Thoracic aorta (tissue), 2 donors: Measurements from ENCODE around the gene ADAM22. TPM values are rescaled to one million over a fixed set of nuclear protein-coding genes. Genes with fewer than 3 reads are reported as not detected.
A peak's percentile ranks its signal among the peaks of the same experiment; 100 is the strongest.
"Not testable (repeated sequence)": the region's sequence is repeated elsewhere in the genome, so short reads cannot be mapped to it uniquely, and the experiment has no call there.

Experiments
- ATAC-seq: fragments of 150-250 bp; one replicate; pipeline ENCODE4 v1.8.0; 2017; ENCODE audit warnings: low read depth; ENCODE audit not compliant: insufficient number of reproducible peaks, low FRiP score
- DNase-seq: peaks from one replicate; pipeline ENCODE4 v3.0.0-alpha.2; 2020; ENCODE audit warnings: low spot score
- H3K27ac ChIP-seq, 2 donors: fragments of 200-600 bp; sonication (generic); 1 replicate in 1 of 2; 2 replicates in 1 of 2; pipeline ENCODE4 v1.5.1; 2016; ENCODE audit warnings: mild to moderate bottlenecking in 2 of 2, moderate library complexity in 2 of 2
- H3K27me3 ChIP-seq: fragments of 200-600 bp; sonication (generic); replicated peaks from 2 replicates; pipeline ENCODE4 v1.6.0; 2016; ENCODE audit warnings: mild to moderate bottlenecking; ENCODE audit not compliant: insufficient read depth
- H3K36me3 ChIP-seq: fragments of 200-600 bp; sonication (generic); one replicate; pipeline ENCODE4 v1.5.1; 2016
- H3K4me1 ChIP-seq, 2 donors: fragments of 200-600 bp; sonication (generic); 1 replicate in 1 of 2; 2 replicates in 1 of 2; pipeline versions ENCODE4 v1.5.1 to v1.6.0; 2016; ENCODE audit warnings: low read depth in 2 of 2, mild to moderate bottlenecking in 1 of 2; ENCODE audit not compliant: control insufficient read depth in 1 of 2
- H3K4me3 ChIP-seq: fragments of 200-600 bp; sonication (generic); 2 replicates; pipeline ENCODE4 v1.5.1; 2016; ENCODE audit warnings: mild to moderate bottlenecking
- H3K9me3 ChIP-seq: fragments of 200-600 bp; sonication (generic); 2 replicates; pipeline ENCODE4 v1.5.1; 2016
- total RNA-seq, 2 donors: library from RNA; depleted of rRNA; stranded (reverse); fragments of >200 nt; gene quantifications; one replicate each; pipeline versions ENCODE4 v1.1.0 to v1.2.3, GENCODE V29; 2016
- TF ChIP-seq, protein P1 (sequence below): fragments of 200-600 bp; sonication (generic); IDR thresholded peaks from one replicate; pipeline ENCODE4 v1.5.1; 2019; ENCODE audit warnings: antibody characterized with exemption

ADAM22 gene
- total RNA-seq, 2 donors from 2014 or later, result 5.0 to 5.4 TPM

GRCh38 chr7:87935384-87935706, 1.3 kb downstream of the ADAM22 start:
- no peak overlapping the region for H3K27ac ChIP-seq
- TF ChIP-seq, protein P1, sequence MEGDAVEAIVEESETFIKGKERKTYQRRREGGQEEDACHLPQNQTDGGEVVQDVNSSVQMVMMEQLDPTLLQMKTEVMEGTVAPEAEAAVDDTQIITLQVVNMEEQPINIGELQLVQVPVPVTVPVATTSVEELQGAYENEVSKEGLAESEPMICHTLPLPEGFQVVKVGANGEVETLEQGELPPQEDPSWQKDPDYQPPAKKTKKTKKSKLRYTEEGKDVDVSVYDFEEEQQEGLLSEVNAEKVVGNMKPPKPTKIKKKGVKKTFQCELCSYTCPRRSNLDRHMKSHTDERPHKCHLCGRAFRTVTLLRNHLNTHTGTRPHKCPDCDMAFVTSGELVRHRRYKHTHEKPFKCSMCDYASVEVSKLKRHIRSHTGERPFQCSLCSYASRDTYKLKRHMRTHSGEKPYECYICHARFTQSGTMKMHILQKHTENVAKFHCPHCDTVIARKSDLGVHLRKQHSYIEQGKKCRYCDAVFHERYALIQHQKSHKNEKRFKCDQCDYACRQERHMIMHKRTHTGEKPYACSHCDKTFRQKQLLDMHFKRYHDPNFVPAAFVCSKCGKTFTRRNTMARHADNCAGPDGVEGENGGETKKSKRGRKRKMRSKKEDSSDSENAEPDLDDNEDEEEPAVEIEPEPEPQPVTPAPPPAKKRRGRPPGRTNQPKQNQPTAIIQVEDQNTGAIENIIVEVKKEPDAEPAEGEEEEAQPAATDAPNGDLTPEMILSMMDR, result no peak

GRCh38 chr7:87941138-87941537, 7.1 kb downstream of the ADAM22 start:
- ATAC-seq (no peak), DNase-seq (no peak)
- H3K9me3 ChIP-seq, result no peaks in the 10 kb centered on the region
- no peak overlapping the region for H3K4me3 ChIP-seq
- TF ChIP-seq, protein P1, result no peak
- no peak overlapping the region for H3K27ac ChIP-seq
- H3K4me1 ChIP-seq, result no peaks in the 10 kb centered on the region
- no peaks in the 10 kb centered on the region for H3K27me3 ChIP-seq
- H3K36me3 ChIP-seq, result no peaks in the 10 kb centered on the region

More at GRCh38 chr7:87935384-87935706, 1.3 kb downstream of the ADAM22 start:
- Histone ChIP-seq H3K4me1 (peaks cover 0 to 7% of the 10 kb centered on the region in 2 donors), H3K36me3 (no peaks in the 10 kb centered on the region), H3K4me3 (peak overlapping the region; percentile 87), H3K27me3 (no peaks in the 10 kb centered on the region), H3K9me3 (no peaks in the 10 kb centered on the region)
- ATAC-seq (no peak), DNase-seq (no peak)

- Histone ChIP-seq H3K4me1 (peaks cover 0 to 12% of the 10 kb centered on the region in 2 donors), H3K36me3 (no peaks in the 10 kb centered on the region), H3K27ac (no peak overlapping the region), H3K4me3 (no peak overlapping the region), H3K9me3 (no peaks in the 10 kb centered on the region), H3K27me3 (no peaks in the 10 kb centered on the region)
- ATAC-seq (no peak), DNase-seq (no peak)
- TF ChIP-seq, protein P1, result no peak
Observed at GRCh38 chr7:87944547-87944946, 10.5 kb downstream of the ADAM22 start.

GRCh38 chr7:87945926-87946325, 11.9 kb downstream of the ADAM22 start:
- not testable (repeated sequence) for H3K27me3 ChIP-seq, H3K27ac ChIP-seq, ATAC-seq, H3K9me3 ChIP-seq, H3K4me3 ChIP-seq, DNase-seq, H3K36me3 ChIP-seq
- peaks cover 0 to 12% of the 10 kb centered on the region in 2 donors for H3K4me1 ChIP-seq

DNA sequence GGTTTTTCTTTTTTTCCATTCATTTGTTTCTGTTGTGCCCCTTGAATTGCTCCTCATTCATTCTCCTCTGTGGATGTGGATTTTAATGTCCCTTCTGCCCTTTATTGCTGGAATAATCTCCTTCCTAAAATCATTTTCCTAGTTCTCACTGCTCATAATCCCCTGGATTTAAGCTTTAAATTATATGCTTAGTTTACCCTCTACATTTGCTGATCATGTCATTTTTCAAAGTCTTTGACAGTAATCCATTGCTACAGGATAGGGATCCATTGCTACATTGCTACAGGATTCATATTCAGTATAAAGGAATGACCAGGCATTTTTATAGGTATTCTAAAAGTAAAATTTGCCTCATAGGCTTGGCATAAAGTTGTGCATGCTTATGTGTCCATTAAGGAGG, 14.3 kb downstream of the ADAM22 start:
- no peak for DNase-seq

DNA sequence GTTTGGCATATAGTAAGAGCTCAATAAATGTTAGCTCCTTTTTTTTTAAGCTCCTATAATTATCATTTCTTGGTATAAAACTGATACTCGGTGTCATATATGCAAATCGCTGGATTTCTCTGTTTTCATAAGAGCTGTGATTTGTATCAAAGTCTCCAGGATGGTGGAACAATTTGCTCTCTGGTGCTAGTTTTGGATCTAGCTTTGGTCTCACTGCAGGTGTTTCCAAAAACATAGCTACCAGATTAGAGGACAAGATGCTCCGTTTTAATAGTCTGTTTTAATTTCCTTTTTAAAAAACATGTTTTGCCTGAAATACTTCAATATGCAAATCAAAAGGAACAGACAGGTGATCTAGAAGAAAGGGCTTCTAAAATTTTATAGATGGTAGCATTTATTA, 25.3 kb downstream of the ADAM22 start:
- Histone ChIP-seq H3K36me3 (no peaks in the 10 kb centered on the region), H3K27me3 (no peaks in the 10 kb centered on the region)
- TF ChIP-seq, protein P1, result no peak

More for the DNA sequence above, 14.3 kb downstream of the ADAM22 start:
- H3K27me3 ChIP-seq, result no peaks in the 10 kb centered on the region
- peaks cover 0 to 12% of the 10 kb centered on the region in 2 donors for H3K4me1 ChIP-seq
- no peaks in the 10 kb centered on the region for H3K36me3 ChIP-seq
- TF ChIP-seq, protein P1, result no peak
- H3K4me3 ChIP-seq, result no peak overlapping the region
- H3K27ac ChIP-seq, result no peak overlapping the region
- no peak for ATAC-seq
- no peaks in the 10 kb centered on the region for H3K9me3 ChIP-seq

More for the DNA sequence above, 25.3 kb downstream of the ADAM22 start:
- DNase-seq, result no peak
- Histone ChIP-seq H3K27ac (no peak overlapping the region), H3K9me3 (no peaks in the 10 kb centered on the region), H3K4me3 (no peak overlapping the region), H3K4me1 (no peaks in the 10 kb centered on the region)
- ATAC-seq, result no peak
